OCI-LY7 (cell line): ENCODE data around the gene C18orf32. TPM values are rescaled to one million over a fixed set of nuclear protein-coding genes. Genes with fewer than 3 reads are reported as not detected.

Source experiments
- BruUV-seq: library from RNA; stranded (reverse); fragments of 400-500 nt; replicated peaks from 2 replicates; lab custom pipeline; 2021; lab: Mats Ljungman, UMichigan
- CTCF ChIA-PET: fragments of 300-600 bp; sonication (Branson Sonifier 250); formaldehyde crosslinking; loops from one replicate; lab custom pipeline; 2022; ENCODE audit warnings: antibody characterized with exemption; ENCODE audit not compliant: unreplicated experiment; lab: Charles Lee
- POLR2A ChIA-PET: fragments of 300-600 bp; sonication (Branson Sonifier 250); formaldehyde crosslinking; loops from one replicate; lab custom pipeline; 2022; ENCODE audit warnings: antibody characterized with exemption; lab: Charles Lee
- DNase-seq: peaks from one replicate; pipeline ENCODE4 v3.0.0-alpha.2; 2015; ENCODE audit warnings: low spot score
- H2AFZ ChIP-seq: fragments of 200-600 bp; sonication (generic), shearing (Covaris generic); 2 replicates; pipeline ENCODE4 v1.6.1; 2014; ENCODE audit warnings: mild to moderate bottlenecking, antibody characterized with exemption, low read length, moderate library complexity
- H3K27ac ChIP-seq: fragments of 200-600 bp; sonication (generic); 2 replicates; pipeline ENCODE4 v1.5.1; 2014; ENCODE audit warnings: mixed run types, low read depth, mild to moderate bottlenecking, moderate library complexity, low read length, inconsistent platforms; ENCODE audit not compliant: poor library complexity, severe bottlenecking
- H3K36me3 ChIP-seq: fragments of 200-600 bp; sonication (generic); 2 replicates; pipeline ENCODE4 v1.6.1; 2014; ENCODE audit warnings: mild to moderate bottlenecking, antibody characterized with exemption, low read length, moderate library complexity, mixed read lengths; ENCODE audit not compliant: insufficient read depth
- H3K4me1 ChIP-seq: fragments of 200-600 bp; sonication (generic); 2 replicates; pipeline ENCODE4 v1.5.1; 2014; ENCODE audit warnings: mild to moderate bottlenecking, low read length; ENCODE audit not compliant: insufficient read depth, poor library complexity, severe bottlenecking
- H3K4me2 ChIP-seq: fragments of 200-600 bp; sonication (generic); 2 replicates; pipeline ENCODE4 v1.6.1; 2014; ENCODE audit warnings: mild to moderate bottlenecking, low read length
- H3K4me3 ChIP-seq: fragments of 200-600 bp; sonication (generic); 2 replicates; pipeline ENCODE4 v1.5.1; 2014; ENCODE audit warnings: mild to moderate bottlenecking, low read depth, low read length; ENCODE audit not compliant: poor library complexity, severe bottlenecking
- H3K79me2 ChIP-seq: fragments of 200-600 bp; sonication (generic); 2 replicates; pipeline ENCODE4 v1.6.1; 2016; ENCODE audit warnings: low read depth, mild to moderate bottlenecking, low read length, moderate library complexity, mixed read lengths; ENCODE audit not compliant: insufficient read depth
- H3K9me2 ChIP-seq: fragments of 200-600 bp; sonication (generic); 2 replicates; pipeline ENCODE4 v1.6.1; 2016; ENCODE audit warnings: mild to moderate bottlenecking, low read length, mixed read lengths; ENCODE audit not compliant: insufficient read depth
- H3K9me3 ChIP-seq: fragments of 200-600 bp; sonication (generic); 2 replicates; pipeline ENCODE4 v1.6.1; 2014; ENCODE audit warnings: mild to moderate bottlenecking, mixed run types, low read length, mixed read lengths
- H4K20me1 ChIP-seq: fragments of 200-600 bp; sonication (generic); 2 replicates; pipeline ENCODE4 v1.6.1; 2014; ENCODE audit warnings: mild to moderate bottlenecking, antibody characterized with exemption, low read length, moderate library complexity, mixed read lengths; ENCODE audit not compliant: insufficient read depth
- EZH2phosphoT487 ChIP-seq: fragments of 200-600 bp; sonication (generic); IDR thresholded peaks from 2 replicates; pipeline ENCODE4 v1.6.1; 2018; ENCODE audit warnings: low read depth, borderline replicate concordance, mild to moderate bottlenecking, mixed run types, antibody characterized with exemption, low read length, moderate library complexity, mixed read lengths
- intact Hi-C: fragments of 100-400 bp; cut with micrococcal nuclease; formaldehyde crosslinking; loops from one replicate; pipeline ENCODE4 v1.10.0; 2022; ENCODE audit not compliant: unreplicated experiment
- total RNA-seq, 2 experiments: library from RNA; depleted of rRNA in 1 of 2; stranded (reverse); fragments of >200 nt in 1 of 2; shearing (Covaris generic) in 1 of 2; gene quantifications; 2 replicates each; pipeline ENCODE4 v1.2.3, GENCODE V29; 2014 to 2022
- TF ChIP-seq, protein P1 (sequence below): fragments of 200-600 bp; sonication (generic); conservative IDR thresholded peaks from 2 replicates; pipeline ENCODE4 v1.5.1; 2014; ENCODE audit warnings: mild to moderate bottlenecking, antibody characterized with exemption, low read length, moderate library complexity, mixed read lengths

Gene C18orf32
- total RNA-seq, 2 experiments from 2014 or later, result 6.8 to 11.1 TPM

- DNase-seq, result no peak
- Histone ChIP-seq H3K36me3 (no peaks in the 10 kb centered on the region), H3K9me3 (no peaks in the 10 kb centered on the region), H3K4me3 (no peak overlapping the region), H2AFZ (no peak overlapping the region), H3K27ac (no peak overlapping the region), H3K4me2 (no peak overlapping the region), H3K79me2 (no peaks in the 10 kb centered on the region), H3K9me2 (no peaks in the 10 kb centered on the region), H3K4me1 (no peaks in the 10 kb centered on the region), H4K20me1 (no peaks in the 10 kb centered on the region)
- intact Hi-C loops, result no loop called here
- no peak for TF ChIP-seq EZH2phosphoT487
- TF ChIP-seq, protein P1, sequence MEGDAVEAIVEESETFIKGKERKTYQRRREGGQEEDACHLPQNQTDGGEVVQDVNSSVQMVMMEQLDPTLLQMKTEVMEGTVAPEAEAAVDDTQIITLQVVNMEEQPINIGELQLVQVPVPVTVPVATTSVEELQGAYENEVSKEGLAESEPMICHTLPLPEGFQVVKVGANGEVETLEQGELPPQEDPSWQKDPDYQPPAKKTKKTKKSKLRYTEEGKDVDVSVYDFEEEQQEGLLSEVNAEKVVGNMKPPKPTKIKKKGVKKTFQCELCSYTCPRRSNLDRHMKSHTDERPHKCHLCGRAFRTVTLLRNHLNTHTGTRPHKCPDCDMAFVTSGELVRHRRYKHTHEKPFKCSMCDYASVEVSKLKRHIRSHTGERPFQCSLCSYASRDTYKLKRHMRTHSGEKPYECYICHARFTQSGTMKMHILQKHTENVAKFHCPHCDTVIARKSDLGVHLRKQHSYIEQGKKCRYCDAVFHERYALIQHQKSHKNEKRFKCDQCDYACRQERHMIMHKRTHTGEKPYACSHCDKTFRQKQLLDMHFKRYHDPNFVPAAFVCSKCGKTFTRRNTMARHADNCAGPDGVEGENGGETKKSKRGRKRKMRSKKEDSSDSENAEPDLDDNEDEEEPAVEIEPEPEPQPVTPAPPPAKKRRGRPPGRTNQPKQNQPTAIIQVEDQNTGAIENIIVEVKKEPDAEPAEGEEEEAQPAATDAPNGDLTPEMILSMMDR, result no peak
- BruUV-seq, result no TSS peak
- CTCF ChIA-PET, result no interaction called here
- POLR2A ChIA-PET, result interaction anchor here (1.1 kb wide), 1 partner anchor 20 kb away, joined by 4 read pairs; the partner anchor contains the start of gene C18orf32
These were observed 19.9 kb downstream of the C18orf32 start for GRCh38 chr18:49467019-49467563.

DNA sequence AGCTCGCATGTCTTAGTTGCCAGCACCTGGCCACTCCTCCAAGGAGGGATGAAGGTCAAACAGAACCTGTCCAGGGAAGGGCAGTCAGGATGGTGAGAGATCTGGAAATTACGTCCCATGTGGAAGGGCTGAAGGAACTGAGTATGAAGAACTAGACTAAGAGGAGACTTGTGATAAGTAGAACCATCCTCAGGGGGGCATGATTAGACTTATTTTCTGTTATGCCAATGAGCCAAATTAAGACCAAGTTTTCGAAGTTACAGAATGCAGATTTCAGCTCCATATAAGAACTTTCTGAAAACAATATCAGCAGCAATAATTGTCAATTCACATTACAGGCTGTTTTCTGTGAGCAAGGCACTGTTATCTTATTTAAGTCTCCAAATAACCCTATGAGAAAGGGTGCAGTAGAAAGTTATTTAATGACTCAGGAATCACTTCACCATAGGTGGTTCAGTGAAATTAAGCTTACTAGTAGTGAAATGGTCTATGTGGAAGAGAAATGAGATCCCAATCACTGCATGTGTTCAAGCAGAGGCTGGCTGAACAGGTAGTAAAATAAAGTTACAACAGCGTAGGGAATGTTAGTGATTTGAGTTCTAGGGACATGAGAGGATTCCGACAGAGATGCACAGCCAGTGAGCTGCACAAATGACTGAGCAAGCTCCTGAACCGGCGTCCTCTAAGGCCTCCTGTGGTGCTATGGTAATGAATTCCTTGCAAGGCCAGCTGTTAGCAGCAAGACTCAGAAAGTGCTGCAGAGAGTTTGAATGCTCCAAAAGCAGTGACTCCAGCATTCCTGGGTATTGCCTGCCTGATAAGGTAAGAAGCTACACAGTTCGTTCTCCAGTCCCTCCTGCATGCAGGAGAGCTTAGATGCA lies 22.1 kb downstream of the C18orf32 start:
- no peak for TF ChIP-seq EZH2phosphoT487
- TF ChIP-seq, protein P1, result peak; percentile 53; the same call in 1 of the 2 replicates
- Histone ChIP-seq H4K20me1 (no peaks in the 10 kb centered on the region), H3K27ac (no peak overlapping the region), H3K9me3 (no peaks in the 10 kb centered on the region), H3K9me2 (no peaks in the 10 kb centered on the region), H3K4me2 (no peak overlapping the region), H2AFZ (peak overlapping the region; percentile 61; the same call in 1 of the 2 replicates), H3K4me3 (no peak overlapping the region), H3K79me2 (peaks cover 1% of the 10 kb centered on the region; the same call in 1 of the 2 replicates), H3K4me1 (peaks cover 6% of the 10 kb centered on the region), H3K36me3 (no peaks in the 10 kb centered on the region)
- DNase-seq, result peak; percentile 39
- ChIA-PET POLR2A (interaction anchor here (0.5 to 1.5 kb wide), 4 partner anchors 19 to 243 kb away, joined by 3 to 4 read pairs (median 4); no protein-coding TSS in a partner anchor), CTCF (no interaction called here)
- BruUV-seq, result no TSS peak
- intact Hi-C loops, result no loop called here
